GM12878 (cell line): ENCODE data around the gene ITGA7. TPM values are rescaled to one million over a fixed set of nuclear protein-coding genes. Genes with fewer than 3 reads are reported as not detected.

Source experiments
- ATAC-seq: fragments of 200-7000 bp; cut with Tn5 transposase; 3 replicates; pipeline ENCODE4 v1.9.1; 2020; ENCODE audit warnings: mild to moderate bottlenecking, moderate library complexity
- BruUV-seq: library from RNA; stranded (reverse); fragments of 400-500 nt; replicated peaks from 2 replicates; lab custom pipeline; 2021; lab: Mats Ljungman, UMichigan
- CTCF ChIA-PET: fragments of 300-600 bp; sonication (Branson Sonifier 250); formaldehyde crosslinking; extraction: SDS; loops from one replicate; lab custom pipeline; 2021; ENCODE audit warnings: inconsistent platforms; lab: Yijun Ruan, JAX
- POLR2A ChIA-PET: fragments of 350-600 bp; formaldehyde crosslinking; extraction: SDS; loops from one replicate; lab custom pipeline; 2021; ENCODE audit warnings: inconsistent platforms; lab: Charles Lee
- RAD21 ChIA-PET: fragments of 300-600 bp; sonication (Branson Sonifier 250); formaldehyde crosslinking; loops from one replicate; lab custom pipeline; 2023; ENCODE audit warnings: antibody characterized with exemption; ENCODE audit not compliant: unreplicated experiment; lab: Charles Lee
- SMC1A ChIA-PET: fragments of 300-600 bp; sonication (Branson Sonifier 250); formaldehyde crosslinking; loops from one replicate; lab custom pipeline; 2023; ENCODE audit not compliant: unreplicated experiment, uncharacterized antibody; lab: Charles Lee
- DNase-seq: peaks from one replicate; pipeline ENCODE4 v3.0.0-alpha.2; 2011; ENCODE audit warnings: low read depth, low spot score
- FAIRE-seq: peaks from 3 replicates; lab custom pipeline; 2011; peaks lifted over from hg19 to GRCh38; lab: Jason Lieb, UNC
- H2AFZ ChIP-seq: 2 replicates; pipeline ENCODE4 v1.6.0; 2011; ENCODE audit warnings: low read depth, low read length, control low read depth; ENCODE audit not compliant: control insufficient read depth
- H3K27ac ChIP-seq: 2 replicates; pipeline ENCODE4 v1.5.1; 2011; ENCODE audit warnings: control low read depth; ENCODE audit not compliant: control insufficient read depth, insufficient read depth
- H3K27me3 ChIP-seq, 2 experiments: replicated peaks in 1 of 2; 2 replicates each; pipeline versions ENCODE4 v1.6.0 to v1.6.1; 2011; ENCODE audit warnings: low read length in 1 of 2; ENCODE audit not compliant: control insufficient read depth in 2 of 2, insufficient read depth in 2 of 2
- H3K36me3 ChIP-seq, 2 experiments: 2 replicates each; pipeline ENCODE4 v1.5.1; 2011; ENCODE audit warnings: low read length in 1 of 2; ENCODE audit not compliant: control insufficient read depth in 2 of 2, insufficient read depth in 2 of 2
- H3K4me1 ChIP-seq: 2 replicates; pipeline ENCODE4 v1.6.1; 2011; ENCODE audit warnings: mild to moderate bottlenecking, low read length, moderate library complexity, mixed read lengths; ENCODE audit not compliant: control insufficient read depth, insufficient read depth
- H3K4me2 ChIP-seq: 2 replicates; pipeline ENCODE4 v1.6.0; 2011; ENCODE audit warnings: control low read depth; ENCODE audit not compliant: control insufficient read depth, insufficient read depth
- H3K4me3 ChIP-seq: fragments of 200-600 bp; sonication (generic); 2 replicates; pipeline ENCODE4 v1.5.1; 2016
- H3K79me2 ChIP-seq: 2 replicates; pipeline ENCODE4 v1.6.0; 2011; ENCODE audit warnings: low read length; ENCODE audit not compliant: control insufficient read depth, insufficient read depth
- H3K9ac ChIP-seq: 2 replicates; pipeline ENCODE4 v1.8.0; 2011; ENCODE audit warnings: low read length, control low read depth, mixed read lengths; ENCODE audit not compliant: control insufficient read depth, insufficient read depth
- H3K9me3 ChIP-seq: replicated peaks from 3 replicates; pipeline ENCODE4 v1.5.1; 2011; ENCODE audit warnings: mild to moderate bottlenecking, low read length; ENCODE audit not compliant: control insufficient read depth, insufficient read depth
- H4K20me1 ChIP-seq: 2 replicates; pipeline ENCODE4 v1.6.0; 2011; ENCODE audit not compliant: control insufficient read depth, insufficient read depth
- ATF7 ChIP-seq: fragments of 450-650 bp; IDR thresholded peaks from 2 replicates; pipeline ENCODE4 v1.6.1; 2016; ENCODE audit warnings: low read depth, mild to moderate bottlenecking
- BHLHE40 ChIP-seq, 2 experiments: fragments of 450-650 bp in 1 of 2; IDR thresholded peaks; 2 replicates each; pipeline ENCODE4 v1.6.1; 2011 to 2017; ENCODE audit warnings: low read depth in 2 of 2, borderline replicate concordance in 1 of 2, improper control_type of control experiment in 1 of 2, low read length in 1 of 2, mild to moderate bottlenecking in 1 of 2
- CEBPB ChIP-seq, 2 experiments: fragments of 150-350 bp in 1 of 2; IDR thresholded peaks; 2 replicates each; pipeline ENCODE4 v1.6.1; 2012 to 2014; ENCODE audit warnings: low read depth in 2 of 2, low read length in 2 of 2, borderline replicate concordance in 1 of 2, inconsistent platforms in 1 of 2
- FOXK2 ChIP-seq: fragments of 450-650 bp; IDR thresholded peaks from 2 replicates; pipeline ENCODE4 v1.6.1; 2017; ENCODE audit warnings: mild to moderate bottlenecking, moderate library complexity
- IKZF2 ChIP-seq, 2 experiments: fragments of 450-650 bp; IDR thresholded peaks; 2 replicates each; pipeline ENCODE4 v1.6.1; 2017; ENCODE audit warnings: mild to moderate bottlenecking in 2 of 2, moderate library complexity in 2 of 2
- KDM1A ChIP-seq: fragments of 200-600 bp; sonication (generic); IDR thresholded peaks from 2 replicates; pipeline ENCODE4 v1.6.1; 2016; ENCODE audit warnings: borderline replicate concordance
- NFXL1 ChIP-seq: fragments of 450-650 bp; IDR thresholded peaks from 2 replicates; pipeline ENCODE4 v1.6.1; 2017; ENCODE audit warnings: antibody characterized with exemption, mild to moderate bottlenecking, borderline replicate concordance
- SIX5 ChIP-seq: IDR thresholded peaks from 2 replicates; pipeline ENCODE4 v1.6.1; 2011; ENCODE audit warnings: mild to moderate bottlenecking, low read depth, low read length, moderate library complexity; ENCODE audit not compliant: severe bottlenecking
- SREBF1 ChIP-seq: IDR thresholded peaks from 2 replicates; pipeline ENCODE4 v1.6.1; 2012; ENCODE audit warnings: mild to moderate bottlenecking, low read length
- SREBF2 ChIP-seq: IDR thresholded peaks from 2 replicates; pipeline ENCODE4 v1.6.1; 2012; ENCODE audit warnings: mild to moderate bottlenecking, low read length
- ZNF24 ChIP-seq: fragments of 450-650 bp; IDR thresholded peaks from 2 replicates; pipeline ENCODE4 v1.6.1; 2017; ENCODE audit warnings: antibody characterized with exemption, mild to moderate bottlenecking
- ZNF622 ChIP-seq: fragments of 450-650 bp; IDR thresholded peaks from 2 replicates; pipeline ENCODE4 v1.6.1; 2017; ENCODE audit warnings: mild to moderate bottlenecking, inconsistent platforms
- WGBS: methylation state at CpG from one replicate; pipeline ENCODE4 v1.1.6; 2016; ENCODE audit warnings: low lambda C conversion rate; ENCODE audit not compliant: insufficient replicate concordance, insufficient coverage; ENCODE audit errors: missing lambda C conversion rate; 5-methylcytosine and 5-hydroxymethylcytosine counted together
- in situ Hi-C: fragments of 300-500 bp; cut with MboI; formaldehyde crosslinking; loops from 9 replicates; pipeline ENCODE4 v1.14.3; 2018; ENCODE audit warnings: mixed read lengths
- intact Hi-C: fragments of 100-400 bp; cut with micrococcal nuclease; formaldehyde crosslinking; loops from one replicate; pipeline ENCODE4 v1.14.2; 2022; ENCODE audit not compliant: unreplicated experiment
- polyA plus RNA-seq, 11 experiments: library from polyadenylated mRNA; depleted of rRNA in 4 of 11; unstranded in 6 of 11; stranded (reverse) in 5 of 11; fragments of >200 nt; fragmentation: Nextera tagmentation in 4 of 11; fragmentation: Illumina TruSeq in 1 of 11; extraction: Ambion mirVana in 4 of 11; extraction: Trizol in 1 of 11; gene quantifications; 1 replicate in 1 of 11; 2 replicates in 10 of 11; pipeline versions ENCODE4 v1.2.1 to v1.2.3, GENCODE V29; 2011 to 2016; ENCODE audit warnings: inconsistent platforms in 2 of 11, missing spikeins in 2 of 11, low read depth in 1 of 11
- total RNA-seq, 4 experiments: library from RNA; depleted of rRNA in 3 of 4; stranded (reverse); fragments of >200 nt in 3 of 4; fragmentation: Illumina TruSeq in 1 of 4; extraction: Trizol in 1 of 4; gene quantifications; 2 replicates each; pipeline versions ENCODE4 v1.2.1 to v1.2.3, GENCODE V29; 2013 to 2021
- TF ChIP-seq, protein P1 (sequence below): fragments of 450-650 bp; IDR thresholded peaks from 2 replicates; pipeline ENCODE4 v1.6.1; 2017; ENCODE audit warnings: mild to moderate bottlenecking, low read depth, inconsistent platforms; ENCODE audit not compliant: poor library complexity, severe bottlenecking

The ITGA7 gene
- total and polyA plus RNA-seq, 10 of the 15 experiments (the other 5 are each of a cell fraction or from before 2014, with no cell fraction given), result 0.18 to 5.1 (median 1.5) TPM

DNA sequence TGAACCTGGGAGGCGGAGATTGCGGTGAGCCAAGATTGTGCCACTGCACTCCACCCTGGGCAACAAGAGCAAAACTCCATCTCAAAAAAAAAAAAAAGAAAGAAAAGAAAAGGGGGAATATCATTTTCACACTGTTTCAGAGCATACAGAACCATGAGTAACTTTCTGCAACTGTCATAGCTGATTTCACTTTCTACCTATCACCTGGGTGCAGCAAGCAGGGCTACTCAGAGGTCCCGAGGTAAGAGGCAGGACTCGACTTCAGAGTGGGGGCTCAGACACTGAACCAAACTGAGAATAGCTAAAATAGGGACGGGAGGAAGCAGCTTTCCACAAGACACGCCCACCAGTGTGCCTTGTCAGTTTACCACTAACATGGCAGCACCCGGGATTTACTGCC, 41.2 kb downstream of the ITGA7 start (continued):
- no peak for TF ChIP-seq KDM1A
- no peak for TF ChIP-seq SREBF2
- TF ChIP-seq FOXK2, result no peak
- TF ChIP-seq, protein P1, sequence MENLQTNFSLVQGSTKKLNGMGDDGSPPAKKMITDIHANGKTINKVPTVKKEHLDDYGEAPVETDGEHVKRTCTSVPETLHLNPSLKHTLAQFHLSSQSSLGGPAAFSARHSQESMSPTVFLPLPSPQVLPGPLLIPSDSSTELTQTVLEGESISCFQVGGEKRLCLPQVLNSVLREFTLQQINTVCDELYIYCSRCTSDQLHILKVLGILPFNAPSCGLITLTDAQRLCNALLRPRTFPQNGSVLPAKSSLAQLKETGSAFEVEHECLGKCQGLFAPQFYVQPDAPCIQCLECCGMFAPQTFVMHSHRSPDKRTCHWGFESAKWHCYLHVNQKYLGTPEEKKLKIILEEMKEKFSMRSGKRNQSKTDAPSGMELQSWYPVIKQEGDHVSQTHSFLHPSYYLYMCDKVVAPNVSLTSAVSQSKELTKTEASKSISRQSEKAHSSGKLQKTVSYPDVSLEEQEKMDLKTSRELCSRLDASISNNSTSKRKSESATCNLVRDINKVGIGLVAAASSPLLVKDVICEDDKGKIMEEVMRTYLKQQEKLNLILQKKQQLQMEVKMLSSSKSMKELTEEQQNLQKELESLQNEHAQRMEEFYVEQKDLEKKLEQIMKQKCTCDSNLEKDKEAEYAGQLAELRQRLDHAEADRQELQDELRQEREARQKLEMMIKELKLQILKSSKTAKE, result no peak
- TF ChIP-seq IKZF2 (IDR thresholded peaks at IDR 0.05), result no peak
- no peak for TF ChIP-seq ZNF24
- no peak for TF ChIP-seq BHLHE40 (IDR thresholded peaks at IDR 0.05; ENCODE audit: borderline replicate concordance in 1 of 2, low read depth in 2 of 2, low read length in 1 of 2)
- TF ChIP-seq ATF7, result no peak
- TF ChIP-seq, all 136 proteins: peak for 0

DNA sequence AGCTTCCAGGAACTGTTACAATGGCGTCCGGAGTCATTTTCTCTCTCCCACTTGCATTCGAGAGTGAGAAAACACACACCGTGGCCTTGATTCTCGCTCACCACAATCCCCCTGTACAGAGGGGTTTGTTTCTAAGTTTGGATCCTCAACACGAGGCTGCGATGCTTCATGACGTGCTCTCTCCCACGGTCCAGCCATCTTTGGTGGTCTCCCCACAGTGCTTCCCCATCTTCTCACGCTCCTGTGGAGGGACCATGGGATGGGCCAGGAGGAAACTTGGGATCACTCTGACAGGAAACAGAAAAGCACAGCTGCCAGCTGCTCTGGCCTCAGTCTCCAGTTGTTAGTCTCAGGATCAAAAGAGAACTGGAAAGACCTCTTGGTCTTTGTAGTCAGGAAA, 42.9 kb downstream of the ITGA7 start:
- DNase-seq, result no peak
- Histone ChIP-seq H3K9me3 (no peaks in the 10 kb centered on the region; the same call in 2 of the 3 replicates), H4K20me1 (no peaks in the 10 kb centered on the region), H3K27ac (no peak overlapping the region), H2AFZ (no peak overlapping the region), H3K4me2 (no peak overlapping the region), H3K79me2 (no peaks in the 10 kb centered on the region), H3K9ac (no peak overlapping the region), H3K4me1 (peaks cover 7% of the 10 kb centered on the region), H3K4me3 (no peak overlapping the region), H3K36me3 (no peaks in the 10 kb centered on the region), H3K27me3 (no peaks in the 10 kb centered on the region)
- ChIA-PET SMC1A (no interaction called here), CTCF (no interaction called here), RAD21 (no interaction called here), POLR2A (no interaction called here)
- intact Hi-C loops, result no loop called here
- FAIRE-seq, result no peak
- TF ChIP-seq ZNF622 (no peak), SIX5 (no peak), SREBF1 (no peak), NFXL1 (no peak), CEBPB (IDR thresholded peaks at IDR 0.05; ENCODE audit: borderline replicate concordance in 1 of 2, low read depth in 2 of 2, low read length in 2 of 2) (no peak)
- in situ Hi-C loops, result no loop called here
- no TSS peak for BruUV-seq
- ATAC-seq, result no peak
- WGBS, result 53% methylated on average over 10 of the region's 10 CpGs
